Tibial nerve (tissue), 3 donors: ENCODE data around the gene PAN3.

ENCODE experiments used
- CTCF ChIP-seq, 5 experiments: fragments of 200-600 bp in 3 of 5; fragments of 450-650 bp in 2 of 5; sonication (generic) in 3 of 5; IDR thresholded peaks; one replicate each; pipeline ENCODE4 v1.5.1; 2016 to 2019; ENCODE audit warnings: antibody characterized with exemption in 5 of 5, mild to moderate bottlenecking in 3 of 5, moderate library complexity in 2 of 5
- POLR2A ChIP-seq, 2 donors: fragments of 450-650 bp; IDR thresholded peaks; one replicate each; pipeline ENCODE4 v1.6.1; 2017; ENCODE audit warnings: antibody characterized with exemption in 2 of 2, mild to moderate bottlenecking in 2 of 2, moderate library complexity in 2 of 2

- TF ChIP-seq POLR2A (IDR thresholded peaks at IDR 0.05) (no peak), CTCF (IDR thresholded peaks at IDR 0.05) (no peak)
Measured at GRCh38 chr13:28110414-28110813, 27.9 kb upstream of the PAN3 start.
